Effector memory CD8-positive, alpha-beta T cell (primary cell): ENCODE data around the gene STUM.
A peak's percentile ranks its signal among the peaks of the same experiment; 100 is the strongest.

Experiments used
- ATAC-seq: fragments of 150-1000 bp; cut with Tn5 transposase; replicated peaks from 2 replicates; pipeline ENCODE4 v1.10.0; 2021; ENCODE audit warnings: mild to moderate bottlenecking, moderate library complexity
- DNase-seq, 3 experiments: peaks; one replicate each; pipeline ENCODE4 v3.0.0; 2021
- H3K27ac Mint-ChIP-seq, 2 donors: one replicate each; pipeline ENCODE4 v1.8.0; 2022; ENCODE audit warnings: mild to moderate bottlenecking in 2 of 2, mixed read lengths in 2 of 2, moderate library complexity in 2 of 2
- H3K27me3 Mint-ChIP-seq, 2 donors: one replicate each; pipeline ENCODE4 v1.8.0; 2022; ENCODE audit warnings: mixed read lengths in 2 of 2
- H3K36me3 Mint-ChIP-seq: one replicate; pipeline ENCODE4 v1.8.0; 2022; ENCODE audit warnings: mild to moderate bottlenecking, moderate library complexity, mixed read lengths; ENCODE audit not compliant: insufficient read depth
- H3K4me1 Mint-ChIP-seq, 2 donors: one replicate each; pipeline ENCODE4 v1.8.0; 2022; ENCODE audit warnings: low read depth in 2 of 2, mixed read lengths in 2 of 2
- H3K4me3 Mint-ChIP-seq, 2 donors: one replicate each; pipeline ENCODE4 v1.8.0; 2022; ENCODE audit warnings: mild to moderate bottlenecking in 2 of 2, mixed read lengths in 2 of 2, moderate library complexity in 2 of 2
- H3K9me3 Mint-ChIP-seq, 2 donors: one replicate each; pipeline ENCODE4 v1.8.0; 2022; ENCODE audit warnings: mixed read lengths in 2 of 2

The STUM gene

DNA sequence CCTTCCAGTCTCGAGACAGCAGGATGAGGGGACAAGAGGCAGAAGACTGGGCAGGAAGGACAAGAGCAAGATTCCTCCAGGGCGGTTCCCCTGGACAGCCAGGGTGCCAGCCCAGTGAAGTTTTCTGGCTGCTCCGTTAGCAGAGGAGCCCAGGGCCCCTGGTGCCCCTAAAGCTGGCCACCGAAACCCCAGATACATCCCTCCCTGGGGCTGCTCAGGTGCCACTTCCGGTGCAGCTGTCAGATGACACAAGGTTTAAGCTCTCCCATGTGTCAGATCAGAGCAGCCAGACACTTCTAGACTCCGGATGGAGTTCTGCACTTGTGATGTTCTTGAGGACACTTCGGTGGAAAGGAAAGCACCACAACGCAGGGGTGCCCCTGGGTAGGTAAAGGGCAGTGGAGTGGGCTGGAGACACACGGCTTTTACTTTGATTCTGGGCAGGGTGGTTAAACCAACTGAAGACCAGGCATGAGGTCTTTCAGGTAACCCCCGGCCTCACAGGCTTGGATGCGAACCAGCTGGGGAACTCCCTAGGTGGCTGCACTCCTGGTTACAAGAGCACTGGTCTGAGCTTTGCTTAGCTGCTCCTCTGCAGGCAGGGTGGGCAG lies 104.9 kb downstream of the STUM start:
- no peaks in the 10 kb centered on the region for H3K9me3 Mint-ChIP-seq
- peak; percentile 89 for ATAC-seq
- peak; percentile 70 to 75 (median 73) for DNase-seq
- peak overlapping the region; percentile 82 to 93 for H3K4me3 Mint-ChIP-seq
- peaks cover 30% of the 10 kb centered on the region for H3K36me3 Mint-ChIP-seq
- peaks cover 45 to 50% of the 10 kb centered on the region in 2 donors for H3K4me1 Mint-ChIP-seq
- no peak overlapping the region for H3K27ac Mint-ChIP-seq
- no peaks in the 10 kb centered on the region for H3K27me3 Mint-ChIP-seq

DNA sequence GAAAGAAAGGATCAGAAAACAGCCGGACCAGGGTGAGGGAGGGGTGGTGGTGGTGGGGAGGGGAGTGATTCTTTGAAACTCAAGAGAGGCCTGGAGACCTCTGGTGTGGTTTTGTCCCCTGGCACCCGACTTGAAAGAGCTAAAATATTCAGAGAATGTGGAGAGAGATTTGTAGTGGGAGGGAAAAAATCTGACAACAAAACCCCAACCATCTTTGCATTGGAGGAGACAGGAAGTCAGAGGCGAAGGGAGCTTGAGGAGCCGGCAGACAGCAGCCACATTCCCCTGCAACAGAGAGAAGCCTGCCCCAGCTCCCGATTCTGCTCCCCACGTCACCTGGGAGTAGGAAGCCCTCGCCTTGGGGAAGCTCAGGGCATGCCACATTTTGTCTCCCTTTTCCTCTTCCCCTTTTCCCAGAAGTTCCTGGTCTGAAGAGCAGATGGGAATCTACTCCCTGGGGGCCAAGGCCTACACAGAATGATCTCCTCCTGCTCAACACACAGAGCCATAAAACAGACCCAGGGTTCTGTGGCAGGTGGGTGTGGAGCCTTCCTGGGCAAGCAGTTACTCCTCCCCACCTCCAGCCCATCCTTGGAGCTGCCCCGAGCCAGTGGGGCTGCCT lies 105.6 kb downstream of the STUM start:
- Mint-ChIP-seq H3K27ac (no peak overlapping the region), H3K9me3 (no peaks in the 10 kb centered on the region), H3K27me3 (no peaks in the 10 kb centered on the region), H3K36me3 (peaks cover 28% of the 10 kb centered on the region), H3K4me3 (peak overlapping the region; percentile 82 to 93), H3K4me1 (peaks cover 47 to 48% of the 10 kb centered on the region in 2 donors)
- no peak for ATAC-seq
- no peak for DNase-seq

DNA sequence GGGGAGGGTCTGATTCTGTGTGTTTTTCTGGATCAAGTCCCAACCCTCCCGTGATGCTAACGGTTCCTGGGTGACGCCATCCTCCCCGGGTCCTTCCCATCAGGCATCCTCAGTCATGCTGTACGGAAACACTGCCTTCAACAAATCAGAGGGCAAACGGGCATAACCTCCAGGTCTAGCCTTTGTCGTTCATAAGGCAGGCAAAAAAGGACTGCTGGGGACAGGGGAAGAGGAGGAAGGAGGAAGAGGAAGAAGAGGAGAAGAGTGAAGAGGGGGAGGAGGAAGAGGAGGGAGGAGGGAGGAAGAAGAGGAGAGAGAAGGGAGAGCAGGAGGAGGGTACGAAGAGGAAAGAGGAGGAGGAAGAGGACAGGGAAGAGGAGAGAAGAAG lies 106.1 kb downstream of the STUM start:
- peaks cover 23% of the 10 kb centered on the region for H3K36me3 Mint-ChIP-seq
- no peak for ATAC-seq
- DNase-seq: no peak
- H3K27me3 Mint-ChIP-seq: no peaks in the 10 kb centered on the region
- peak overlapping the region; percentile 82 to 93 for H3K4me3 Mint-ChIP-seq
- peaks cover 46 to 48% of the 10 kb centered on the region in 2 donors for H3K4me1 Mint-ChIP-seq
- H3K27ac Mint-ChIP-seq: no peak overlapping the region
- no peaks in the 10 kb centered on the region for H3K9me3 Mint-ChIP-seq

DNA sequence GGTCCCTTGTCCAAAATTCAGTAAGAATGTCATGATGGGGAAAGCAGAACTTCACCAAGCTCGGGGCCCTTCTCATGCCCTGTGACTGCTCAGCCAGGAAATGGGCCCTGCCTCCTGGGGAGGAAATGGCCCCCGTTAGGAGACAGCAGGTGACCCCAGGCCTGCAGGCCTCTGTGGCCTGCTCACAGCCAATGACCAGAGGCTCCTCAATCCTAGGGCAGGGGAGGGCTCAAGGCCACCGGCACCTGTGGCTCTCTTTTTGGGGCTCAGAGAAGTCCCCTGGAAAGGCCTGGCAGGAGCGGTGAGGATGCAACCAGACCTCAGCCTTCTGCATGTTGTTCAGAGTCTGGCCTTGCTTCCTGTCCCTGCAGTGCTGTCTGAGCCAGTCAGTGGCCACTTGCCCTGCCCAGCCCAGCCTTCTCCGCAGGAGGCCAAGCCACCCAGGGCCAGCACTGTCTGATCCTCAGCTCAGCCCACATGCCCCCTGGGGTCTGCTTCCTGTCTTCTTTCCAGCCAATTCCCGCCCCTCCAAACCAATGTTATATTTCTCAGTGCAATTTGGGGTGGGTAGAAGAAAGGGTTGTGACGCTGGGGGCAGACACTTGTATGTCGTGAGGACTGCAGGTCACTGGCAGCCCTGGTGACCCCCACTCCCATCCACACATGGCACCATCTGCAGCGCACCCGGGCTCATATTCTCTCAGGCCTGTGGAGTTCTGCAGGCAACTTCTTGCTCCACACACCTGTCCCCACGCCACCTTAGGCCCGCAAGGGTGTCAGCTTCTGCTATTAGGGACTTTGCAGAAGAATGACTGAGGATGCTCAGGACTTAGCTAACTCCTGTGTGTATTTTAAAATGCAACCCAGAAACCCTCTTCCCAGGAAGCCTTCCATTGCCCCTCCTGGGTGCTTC lies 106.9 kb downstream of the STUM start:
- no peak overlapping the region for H3K27ac Mint-ChIP-seq
- peak overlapping the region; percentile 82 to 93 for H3K4me3 Mint-ChIP-seq
- H3K36me3 Mint-ChIP-seq: peaks cover 22% of the 10 kb centered on the region
- no peaks in the 10 kb centered on the region for H3K9me3 Mint-ChIP-seq
- DNase-seq (no peak), ATAC-seq (no peak)
- H3K27me3 Mint-ChIP-seq: no peaks in the 10 kb centered on the region
- H3K4me1 Mint-ChIP-seq: peaks cover 50 to 52% of the 10 kb centered on the region in 2 donors

DNA sequence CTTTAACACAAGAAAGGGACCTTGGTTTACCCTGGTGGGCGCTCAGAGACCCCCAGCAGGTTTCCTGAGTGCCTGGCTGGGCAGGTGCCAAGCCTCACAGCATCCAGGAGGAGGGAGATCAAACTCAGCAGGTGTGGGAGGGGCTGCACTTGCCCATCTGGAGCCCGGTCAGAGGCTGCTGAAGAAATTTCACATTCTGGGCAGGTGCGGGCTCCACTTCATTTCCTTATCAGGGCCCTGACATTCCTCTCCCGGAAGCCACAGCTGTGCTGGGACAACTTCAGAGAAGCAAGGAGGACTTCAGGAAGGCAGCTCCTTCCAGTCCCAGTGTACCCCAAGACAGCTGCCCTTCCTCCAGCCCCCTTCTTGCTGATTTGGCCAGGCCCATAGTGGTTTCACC lies 107.6 kb downstream of the STUM start:
- peaks cover 50 to 52% of the 10 kb centered on the region in 2 donors for H3K4me1 Mint-ChIP-seq

DNA sequence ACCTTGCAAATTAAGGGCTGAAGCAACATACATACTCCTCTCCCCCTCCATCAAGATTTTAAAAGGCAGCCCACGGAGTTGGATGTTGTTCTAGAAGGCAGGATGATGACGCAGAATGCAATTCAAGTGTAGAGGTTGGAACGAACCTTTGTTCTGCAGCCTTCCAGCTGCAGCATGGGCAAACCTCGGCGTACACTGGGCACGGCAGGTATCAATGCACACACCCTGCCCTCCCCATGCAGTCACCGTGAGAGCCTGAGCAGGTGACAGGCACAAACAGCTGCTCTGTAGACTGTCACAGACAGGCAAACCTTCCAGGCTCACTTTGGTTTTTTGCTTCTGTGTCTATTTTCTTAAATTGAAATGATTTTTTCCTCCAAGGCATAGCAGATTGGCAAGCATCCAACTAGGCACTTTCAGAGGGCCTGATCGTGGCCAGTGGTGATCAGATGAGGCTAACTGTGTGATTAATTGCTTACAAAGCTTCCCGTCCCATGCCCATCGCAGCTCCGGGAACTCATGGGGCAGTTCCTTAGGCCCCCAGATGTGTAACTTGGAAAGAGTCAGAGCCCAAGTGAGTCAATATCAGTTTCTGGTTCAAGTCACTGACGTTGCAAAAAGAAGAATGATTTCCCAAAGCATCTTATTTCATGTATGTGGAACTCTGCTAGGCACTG lies 108.2 kb downstream of the STUM start:
- DNase-seq (no peak), ATAC-seq (no peak)
- no peak overlapping the region for H3K27ac Mint-ChIP-seq
- H3K9me3 Mint-ChIP-seq: no peaks in the 10 kb centered on the region
- H3K27me3 Mint-ChIP-seq: no peaks in the 10 kb centered on the region
- H3K4me1 Mint-ChIP-seq: peaks cover 55 to 58% of the 10 kb centered on the region in 2 donors
- peak overlapping the region; percentile 50 to 93 for H3K4me3 Mint-ChIP-seq
- H3K36me3 Mint-ChIP-seq: peaks cover 23% of the 10 kb centered on the region

More for the DNA sequence above, 107.6 kb downstream of the STUM start:
- DNase-seq: no peak
- Mint-ChIP-seq H3K9me3 (no peaks in the 10 kb centered on the region), H3K36me3 (peaks cover 23% of the 10 kb centered on the region), H3K4me3 (peak overlapping the region; percentile 50 to 93), H3K27me3 (no peaks in the 10 kb centered on the region), H3K27ac (no peak overlapping the region)
- no peak for ATAC-seq

DNA sequence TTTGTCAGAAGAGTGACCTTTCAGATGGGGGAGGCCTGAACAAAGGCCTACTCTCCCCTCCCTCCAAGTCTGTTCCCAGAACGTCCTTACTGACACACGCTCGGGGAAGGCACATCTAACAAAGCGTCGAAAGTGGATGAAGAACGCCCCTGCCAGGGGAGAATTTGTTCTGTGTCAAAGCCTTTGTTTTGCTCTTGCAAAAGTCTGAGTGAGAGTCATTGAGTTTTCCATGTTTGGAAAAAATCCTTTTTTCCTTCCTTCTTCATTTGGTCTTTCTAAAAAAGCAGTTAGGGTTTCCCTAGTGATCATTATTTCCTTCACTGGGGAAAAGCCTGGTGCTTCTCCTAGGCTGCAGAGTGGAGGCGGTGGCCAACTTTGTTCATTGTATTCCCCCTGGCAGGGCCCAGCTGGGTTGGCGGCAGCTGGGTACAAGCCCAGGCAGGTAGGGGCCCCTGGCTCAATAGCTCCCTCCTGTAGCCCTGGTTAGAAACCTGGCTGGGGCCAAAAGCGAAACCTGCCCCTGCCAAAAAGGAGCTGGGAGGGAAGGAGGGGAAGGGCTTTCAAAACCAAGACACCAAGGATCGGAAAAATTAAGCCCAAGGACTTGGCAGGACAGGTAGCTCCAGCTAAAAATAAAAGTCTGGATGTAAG lies 109.5 kb downstream of the STUM start:
- no peaks in the 10 kb centered on the region for H3K27me3 Mint-ChIP-seq
- DNase-seq (no peak), ATAC-seq (no peak)
- H3K9me3 Mint-ChIP-seq: no peaks in the 10 kb centered on the region
- H3K36me3 Mint-ChIP-seq: peaks cover 33% of the 10 kb centered on the region
- peaks cover 65 to 71% of the 10 kb centered on the region in 2 donors for H3K4me1 Mint-ChIP-seq
- H3K27ac Mint-ChIP-seq: no peak overlapping the region
- H3K4me3 Mint-ChIP-seq: no peak overlapping the region

DNA sequence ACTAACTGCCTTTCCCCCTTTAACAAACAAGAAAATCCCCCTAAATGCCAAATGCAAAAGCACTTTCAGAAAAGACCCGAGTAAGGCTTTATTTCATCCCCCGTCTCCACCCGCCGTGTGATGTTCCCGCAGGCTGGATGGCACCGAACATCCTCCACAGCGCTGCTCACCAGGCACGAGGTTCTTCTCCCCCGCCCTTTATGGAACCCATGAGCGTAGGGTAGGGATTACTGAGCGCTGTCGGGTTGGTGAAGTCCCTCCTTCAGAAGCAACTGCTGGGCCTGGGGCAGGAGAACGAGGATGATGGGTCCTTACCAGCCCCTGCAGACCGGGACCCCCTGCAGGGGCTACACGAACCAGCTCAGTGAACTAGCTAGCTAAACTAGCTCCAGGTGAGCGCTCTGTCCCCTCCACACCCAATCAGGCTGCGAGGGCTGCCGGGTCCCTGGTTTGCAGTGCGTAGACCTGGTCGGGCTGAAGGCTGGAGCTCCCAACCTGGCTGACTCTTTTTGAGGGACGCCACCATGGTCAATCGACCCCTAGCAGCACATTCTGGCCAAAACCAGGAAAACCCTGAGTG lies 110.1 kb downstream of the STUM start:
- Mint-ChIP-seq H3K36me3 (peaks cover 33% of the 10 kb centered on the region), H3K4me3 (no peak overlapping the region), H3K9me3 (no peaks in the 10 kb centered on the region), H3K4me1 (peaks cover 72 to 77% of the 10 kb centered on the region in 2 donors), H3K27me3 (no peaks in the 10 kb centered on the region), H3K27ac (peak overlapping the region in 1 of 2 donors; percentile 99)
- ATAC-seq: no peak
- DNase-seq: no peak
